Upper lobe of left lung (tissue), 6 donors: Measurements from ENCODE around the gene SLC38A9. TPM values are rescaled to one million over a fixed set of nuclear protein-coding genes. Genes with fewer than 3 reads are reported as not detected.

ENCODE experiments used
- ATAC-seq, 2 donors: fragments of 200-7000 bp; cut with Tn5 transposase; one replicate each; pipeline ENCODE4 v1.9.1; 2022; ENCODE audit warnings: mild to moderate bottlenecking in 2 of 2, moderate library complexity in 2 of 2; ENCODE audit not compliant: low FRiP score in 2 of 2
- DNase-seq, 2 donors: peaks; one replicate each; pipeline ENCODE4 v3.0.0-alpha.2; 2019 to 2020
- H3K27ac ChIP-seq, 4 donors: fragments of 200-600 bp; sonication (generic); one replicate each; pipeline ENCODE4 v1.5.1; 2016 to 2019
- H3K27me3 ChIP-seq, 4 donors: fragments of 200-600 bp; sonication (generic); one replicate each; pipeline ENCODE4 v1.5.1; 2017 to 2019
- H3K36me3 ChIP-seq, 4 donors: fragments of 200-600 bp; sonication (generic); one replicate each; pipeline ENCODE4 v1.5.1; 2016 to 2019
- H3K4me1 ChIP-seq, 4 donors: fragments of 200-600 bp; sonication (generic); one replicate each; pipeline ENCODE4 v1.5.1; 2018 to 2019
- H3K4me3 ChIP-seq, 4 donors: fragments of 200-600 bp; sonication (generic); one replicate each; pipeline ENCODE4 v1.5.1; 2017 to 2019; ENCODE audit warnings: mild to moderate bottlenecking in 2 of 4, moderate library complexity in 1 of 4
- H3K9me3 ChIP-seq, 4 donors: fragments of 200-600 bp; sonication (generic); one replicate each; pipeline ENCODE4 v1.5.1; 2018 to 2019
- EP300 ChIP-seq, 4 donors: sonication (generic); formaldehyde crosslinking; IDR thresholded peaks; one replicate each; pipeline ENCODE4 v1.5.1; 2017; ENCODE audit warnings: antibody characterized with exemption in 4 of 4, control low read depth in 2 of 4
- POLR2A ChIP-seq, 4 donors: fragments of 450-650 bp; IDR thresholded peaks; one replicate each; pipeline ENCODE4 v1.5.1; 2016 to 2017; ENCODE audit warnings: antibody characterized with exemption in 4 of 4, mild to moderate bottlenecking in 2 of 4
- POLR2AphosphoS5 ChIP-seq, 2 donors: sonication (generic); formaldehyde crosslinking; IDR thresholded peaks; one replicate each; pipeline ENCODE4 v1.5.1; 2017; ENCODE audit warnings: antibody characterized with exemption in 2 of 2
- WGBS, 2 donors: methylation state at CpG; one replicate each; pipeline ENCODE4 v1.1.5; 2017 to 2018; 5-methylcytosine and 5-hydroxymethylcytosine counted together
- total RNA-seq, 6 donors: library from RNA; depleted of rRNA in 4 of 6; stranded (reverse); fragments of >200 nt in 4 of 6; gene quantifications; one replicate each; pipeline versions ENCODE4 v1.1.0 to v1.2.1, GENCODE V29; 2016 to 2021
- TF ChIP-seq, protein P1 (sequence below), 6 experiments: fragments of 450-650 bp in 4 of 6; fragments of 200-600 bp in 2 of 6; sonication (generic) in 2 of 6; IDR thresholded peaks; one replicate each; pipeline ENCODE4 v1.5.1; 2016 to 2019; ENCODE audit warnings: antibody characterized with exemption in 6 of 6
- donor health status: DM: no; HTN: no; CAD: no; lungs with moderate emphysema.
- donor health status: DM: no; HTN: yes; CAD: no; lungs with severe emphysema.

Gene SLC38A9
- total RNA-seq, 6 donors from 2014 or later, result 14.4 to 41.9 (median 19.9) TPM

DNA sequence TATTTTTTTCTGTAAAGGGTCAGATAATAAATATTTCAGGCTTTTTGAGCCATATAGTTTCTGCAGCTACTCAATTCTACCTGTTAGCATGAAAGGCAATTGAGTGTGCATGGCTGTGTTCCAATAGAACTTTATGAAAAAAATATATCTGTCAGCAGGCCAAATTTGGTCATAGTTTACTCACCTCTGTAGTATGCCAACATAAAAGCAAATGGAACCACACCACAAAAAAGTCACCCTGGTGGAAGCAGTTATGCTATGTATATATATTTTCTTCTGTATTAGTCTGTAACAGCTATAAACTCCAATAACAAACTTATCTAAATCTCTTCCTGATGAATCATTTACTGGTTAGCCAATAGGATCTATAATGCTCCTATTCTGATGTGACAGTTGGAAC is 3.4 kb downstream of the SLC38A9 start:
- H3K9me3 ChIP-seq, result no peaks in the 10 kb centered on the region

DNA sequence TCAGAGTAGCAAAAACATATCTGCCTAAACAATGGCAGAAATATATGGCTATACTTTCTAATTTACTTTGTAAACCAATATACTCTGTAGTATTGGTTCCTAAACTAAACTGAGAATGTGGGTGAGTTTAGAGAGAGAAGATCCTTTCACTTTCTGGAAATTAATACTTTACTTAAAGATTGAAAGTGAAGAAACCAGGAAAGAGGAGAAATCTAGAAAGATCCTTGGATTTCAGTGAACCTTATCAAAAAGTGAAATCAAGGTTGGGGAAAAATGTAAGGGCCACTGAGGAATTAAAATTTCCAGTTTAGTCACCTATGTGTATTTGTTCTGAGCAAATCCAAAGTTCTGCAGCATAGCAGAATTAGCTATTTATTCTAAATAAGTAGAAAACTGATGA is 5.9 kb downstream of the SLC38A9 start:
- H3K4me3 ChIP-seq, result no peak overlapping the region
- H3K9me3 ChIP-seq, result no peaks in the 10 kb centered on the region
- no peaks in the 10 kb centered on the region for H3K27me3 ChIP-seq
- H3K36me3 ChIP-seq, result peaks cover 0 to 4% (median 0%) of the 10 kb centered on the region in 4 donors
- ATAC-seq (no peak), DNase-seq (no peak)
- no peak overlapping the region for H3K27ac ChIP-seq
- H3K4me1 ChIP-seq, result peaks cover 4 to 9% (median 6%) of the 10 kb centered on the region in 4 donors
- no peak for TF ChIP-seq POLR2AphosphoS5 (IDR thresholded peaks at IDR 0.05)
- TF ChIP-seq EP300 (IDR thresholded peaks at IDR 0.05), result no peak
- TF ChIP-seq, protein P1, sequence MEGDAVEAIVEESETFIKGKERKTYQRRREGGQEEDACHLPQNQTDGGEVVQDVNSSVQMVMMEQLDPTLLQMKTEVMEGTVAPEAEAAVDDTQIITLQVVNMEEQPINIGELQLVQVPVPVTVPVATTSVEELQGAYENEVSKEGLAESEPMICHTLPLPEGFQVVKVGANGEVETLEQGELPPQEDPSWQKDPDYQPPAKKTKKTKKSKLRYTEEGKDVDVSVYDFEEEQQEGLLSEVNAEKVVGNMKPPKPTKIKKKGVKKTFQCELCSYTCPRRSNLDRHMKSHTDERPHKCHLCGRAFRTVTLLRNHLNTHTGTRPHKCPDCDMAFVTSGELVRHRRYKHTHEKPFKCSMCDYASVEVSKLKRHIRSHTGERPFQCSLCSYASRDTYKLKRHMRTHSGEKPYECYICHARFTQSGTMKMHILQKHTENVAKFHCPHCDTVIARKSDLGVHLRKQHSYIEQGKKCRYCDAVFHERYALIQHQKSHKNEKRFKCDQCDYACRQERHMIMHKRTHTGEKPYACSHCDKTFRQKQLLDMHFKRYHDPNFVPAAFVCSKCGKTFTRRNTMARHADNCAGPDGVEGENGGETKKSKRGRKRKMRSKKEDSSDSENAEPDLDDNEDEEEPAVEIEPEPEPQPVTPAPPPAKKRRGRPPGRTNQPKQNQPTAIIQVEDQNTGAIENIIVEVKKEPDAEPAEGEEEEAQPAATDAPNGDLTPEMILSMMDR (IDR thresholded peaks at IDR 0.05), result no peak
- no peak for TF ChIP-seq POLR2A (IDR thresholded peaks at IDR 0.05)

More for the DNA sequence above, 3.4 kb downstream of the SLC38A9 start:
- H3K27me3 ChIP-seq, result no peaks in the 10 kb centered on the region
- TF ChIP-seq EP300 (IDR thresholded peaks at IDR 0.05) (no peak), POLR2A (IDR thresholded peaks at IDR 0.05) (no peak), POLR2AphosphoS5 (IDR thresholded peaks at IDR 0.05) (no peak)
- TF ChIP-seq, protein P1 (IDR thresholded peaks at IDR 0.05), result no peak
- DNase-seq, result no peak
- no peak overlapping the region for H3K27ac ChIP-seq
- H3K4me1 ChIP-seq, result peaks cover 5 to 22% (median 10%) of the 10 kb centered on the region in 4 donors
- no peak overlapping the region for H3K4me3 ChIP-seq
- peaks cover 0 to 3% (median 0%) of the 10 kb centered on the region in 4 donors for H3K36me3 ChIP-seq
- no peak for ATAC-seq

DNA sequence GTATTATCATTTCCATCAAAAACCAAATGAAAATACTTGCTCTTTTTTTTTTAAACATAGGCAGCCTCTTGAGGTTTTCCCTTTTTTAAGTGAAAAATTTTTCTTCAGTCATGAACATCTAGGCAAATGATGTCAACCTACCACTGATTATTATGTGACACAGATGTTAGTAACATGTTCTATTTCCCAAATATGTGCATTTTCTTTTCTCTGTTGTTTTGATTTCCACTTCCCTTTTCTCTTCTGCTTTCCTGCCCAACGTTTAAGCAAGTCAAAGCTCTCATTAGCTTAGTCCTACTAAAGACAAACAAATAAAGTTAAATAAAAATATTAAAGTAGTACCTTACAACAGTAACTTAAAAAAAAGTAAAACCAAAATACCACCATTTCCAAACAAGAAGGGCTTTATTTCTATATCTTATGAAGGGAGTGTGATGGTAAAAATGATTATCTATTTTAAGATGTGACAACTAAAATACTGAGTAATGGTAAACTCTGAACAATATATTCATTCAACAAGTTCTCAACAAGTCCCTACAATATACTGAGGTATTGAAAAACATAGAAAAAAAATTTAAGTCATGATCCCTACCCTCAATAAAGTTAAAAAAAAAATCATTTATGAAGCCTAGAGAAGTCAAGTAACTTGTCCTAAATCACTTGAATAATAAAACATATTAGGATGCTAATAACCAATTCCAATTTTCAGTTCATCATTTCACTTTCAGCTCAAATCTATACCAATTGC is 9.4 kb downstream of the SLC38A9 start:
- no peak for ATAC-seq
- TF ChIP-seq POLR2A (IDR thresholded peaks at IDR 0.05) (no peak), POLR2AphosphoS5 (IDR thresholded peaks at IDR 0.05) (no peak), EP300 (IDR thresholded peaks at IDR 0.05) (no peak)
- TF ChIP-seq, protein P1 (IDR thresholded peaks at IDR 0.05), result no peak
- DNase-seq, result no peak
- H3K36me3 ChIP-seq, result peaks cover 0 to 5% (median 0%) of the 10 kb centered on the region in 4 donors
- H3K27me3 ChIP-seq, result no peaks in the 10 kb centered on the region
- H3K27ac ChIP-seq, result no peak overlapping the region
- peaks cover 0 to 5% (median 0%) of the 10 kb centered on the region in 4 donors for H3K4me1 ChIP-seq
- no peaks in the 10 kb centered on the region for H3K9me3 ChIP-seq
- no peak overlapping the region for H3K4me3 ChIP-seq
- 8 to 10% methylated on average over 1 of the region's 1 CpG for WGBS, 2 donors

DNA sequence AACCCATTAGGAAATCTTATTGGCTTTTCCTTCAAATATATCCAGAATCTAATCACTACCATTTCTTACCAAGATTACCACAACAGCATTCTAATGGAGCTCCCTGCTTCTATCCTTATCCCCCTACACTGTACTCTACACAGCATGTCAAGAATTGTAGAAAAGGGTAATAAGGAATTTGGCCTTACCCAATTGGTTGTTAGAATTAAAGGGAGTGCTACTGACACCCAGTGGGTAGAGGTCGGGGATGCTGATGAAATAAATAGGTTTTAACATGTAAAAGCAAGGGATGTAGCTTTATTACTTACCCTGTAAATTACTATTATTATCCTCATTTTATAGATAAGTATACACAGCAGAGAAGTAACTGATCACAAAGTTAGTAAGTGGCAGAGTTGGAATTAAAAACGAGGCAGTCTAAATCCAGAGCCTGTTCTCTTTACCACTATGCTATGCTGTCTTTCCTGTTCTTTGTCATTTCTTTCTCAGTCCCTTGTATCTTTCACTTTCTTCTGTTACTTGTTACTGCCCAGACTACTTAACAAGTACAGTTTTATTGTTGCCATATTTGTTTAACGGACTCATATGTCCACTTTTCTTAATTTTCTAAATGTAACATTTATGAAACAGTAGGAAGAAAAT is 10.5 kb downstream of the SLC38A9 start:
- Histone ChIP-seq H3K36me3 (peaks cover 0 to 13% (median 0%) of the 10 kb centered on the region in 4 donors), H3K27ac (no peak overlapping the region), H3K4me1 (peaks cover 0 to 5% (median 0%) of the 10 kb centered on the region in 4 donors), H3K9me3 (no peaks in the 10 kb centered on the region), H3K4me3 (no peak overlapping the region), H3K27me3 (no peaks in the 10 kb centered on the region)
- no peak for ATAC-seq
- no peak for DNase-seq
- TF ChIP-seq POLR2AphosphoS5 (IDR thresholded peaks at IDR 0.05), result no peak
- no peak for TF ChIP-seq POLR2A (IDR thresholded peaks at IDR 0.05)
- WGBS, 2 donors, result 80 to 85% methylated on average over 3 of the region's 3 CpGs

DNA sequence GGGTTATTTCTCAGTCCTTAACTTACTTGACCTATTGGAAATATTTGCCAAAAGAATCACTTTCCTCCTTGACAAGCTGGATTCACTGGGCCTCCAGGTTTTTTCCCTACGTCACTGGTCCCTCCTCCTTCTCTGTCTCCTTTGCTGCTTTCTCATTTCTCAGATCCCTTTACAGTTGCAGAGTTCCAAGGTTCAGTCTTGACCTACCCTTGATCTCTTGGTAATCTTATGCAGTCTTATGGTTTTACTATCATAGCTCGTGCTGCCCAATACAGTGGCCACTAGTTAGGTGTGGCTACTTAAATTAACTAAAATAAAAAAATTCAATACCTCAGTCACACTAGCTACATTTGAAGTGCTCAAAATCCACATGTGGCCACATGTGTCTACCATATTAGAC is 11.4 kb downstream of the SLC38A9 start:
- 88 to 100% methylated on average over 2 of the region's 2 CpGs for WGBS, 2 donors
- Histone ChIP-seq H3K4me1 (peaks cover 0 to 5% (median 0%) of the 10 kb centered on the region in 4 donors), H3K27ac (no peak overlapping the region), H3K36me3 (peaks cover 0 to 13% (median 0%) of the 10 kb centered on the region in 4 donors), H3K4me3 (no peak overlapping the region), H3K27me3 (no peaks in the 10 kb centered on the region), H3K9me3 (no peaks in the 10 kb centered on the region)
- ATAC-seq (no peak), DNase-seq (no peak)
- TF ChIP-seq POLR2A (IDR thresholded peaks at IDR 0.05), result no peak
- no peak for TF ChIP-seq POLR2AphosphoS5 (IDR thresholded peaks at IDR 0.05)
- TF ChIP-seq, protein P1 (IDR thresholded peaks at IDR 0.05), result no peak
- TF ChIP-seq EP300 (IDR thresholded peaks at IDR 0.05), result no peak
